Muscle layer of colon (tissue), 2 donors: ENCODE data around the gene ZNF283.

Experiments
- H3K27ac ChIP-seq: one replicate; pipeline ENCODE4 v1.7.0; 2013; ENCODE audit warnings: low read depth, mild to moderate bottlenecking, low read length, moderate library complexity
- H3K27me3 ChIP-seq, 2 donors: one replicate each; pipeline ENCODE4 v1.7.0; 2013; ENCODE audit warnings: low read length in 2 of 2, mild to moderate bottlenecking in 2 of 2; ENCODE audit not compliant: insufficient read depth in 2 of 2, control insufficient read depth in 1 of 2
- H3K36me3 ChIP-seq: one replicate; pipeline ENCODE4 v1.7.0; 2013; ENCODE audit warnings: mild to moderate bottlenecking, low read length; ENCODE audit not compliant: insufficient read depth
- H3K4me1 ChIP-seq: one replicate; pipeline ENCODE4 v1.7.0; 2013; ENCODE audit warnings: mild to moderate bottlenecking, low read length; ENCODE audit not compliant: insufficient read depth
- H3K4me3 ChIP-seq, 2 donors: one replicate each; pipeline ENCODE4 v1.7.0; 2013; ENCODE audit warnings: low read length in 2 of 2, low read depth in 1 of 2, mild to moderate bottlenecking in 1 of 2, moderate library complexity in 1 of 2
- H3K9ac ChIP-seq: one replicate; pipeline ENCODE4 v1.7.0; 2013; ENCODE audit warnings: low read length
- H3K9me3 ChIP-seq: one replicate; pipeline ENCODE4 v1.7.0; 2013; ENCODE audit warnings: mild to moderate bottlenecking, low read length
- donor health status: abdominal sarcoma.
- donor health status: Adenocarcinoma of cecum.

Gene ZNF283

DNA sequence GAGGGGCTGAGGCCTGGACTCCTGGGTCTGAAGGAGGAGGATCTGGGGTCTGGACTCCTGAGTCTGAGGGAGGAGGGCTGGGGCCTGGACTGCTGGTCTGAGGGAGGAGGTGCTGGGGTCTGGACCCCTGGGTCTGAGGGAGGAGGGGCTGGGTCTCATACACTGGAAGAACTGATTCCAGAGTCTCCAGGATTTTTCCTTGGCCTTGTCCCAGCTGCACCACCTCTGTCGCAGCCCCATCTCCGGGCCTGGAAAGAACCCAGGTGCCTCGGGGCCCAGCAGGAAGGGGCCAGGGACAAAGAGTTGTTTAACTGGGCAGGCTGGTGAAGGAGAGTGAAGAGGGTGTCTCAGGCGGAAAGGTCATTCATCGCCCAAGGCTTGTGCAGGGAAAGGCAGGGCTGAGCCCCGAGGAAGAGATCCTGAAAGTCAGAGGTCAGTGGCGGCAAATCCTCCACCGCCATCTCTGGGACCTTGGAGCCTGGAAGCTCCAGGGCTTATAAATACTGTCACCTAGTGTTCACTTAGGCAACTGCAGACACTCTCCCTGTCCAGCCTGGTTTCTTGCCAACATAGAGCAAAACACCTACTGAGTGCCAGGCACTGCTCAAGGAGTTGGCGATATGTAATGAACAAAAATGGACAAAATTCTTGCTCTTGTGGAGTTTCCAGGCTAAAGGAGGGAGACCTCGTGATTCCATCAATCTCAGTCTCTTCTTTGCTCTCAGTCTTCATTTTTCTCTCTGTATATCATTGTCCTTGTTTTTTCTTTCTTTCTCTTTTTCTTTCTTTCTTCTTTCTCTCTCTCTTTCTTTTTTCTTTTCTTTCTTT is 41.9 kb upstream of the ZNF283 start:
- no peak overlapping the region for H3K4me3 ChIP-seq
- no peaks in the 10 kb centered on the region for H3K36me3 ChIP-seq
- no peaks in the 10 kb centered on the region for H3K9me3 ChIP-seq
- no peak overlapping the region for H3K9ac ChIP-seq
- no peaks in the 10 kb centered on the region for H3K27me3 ChIP-seq
- H3K27ac ChIP-seq, result no peak overlapping the region
- no peaks in the 10 kb centered on the region for H3K4me1 ChIP-seq

DNA sequence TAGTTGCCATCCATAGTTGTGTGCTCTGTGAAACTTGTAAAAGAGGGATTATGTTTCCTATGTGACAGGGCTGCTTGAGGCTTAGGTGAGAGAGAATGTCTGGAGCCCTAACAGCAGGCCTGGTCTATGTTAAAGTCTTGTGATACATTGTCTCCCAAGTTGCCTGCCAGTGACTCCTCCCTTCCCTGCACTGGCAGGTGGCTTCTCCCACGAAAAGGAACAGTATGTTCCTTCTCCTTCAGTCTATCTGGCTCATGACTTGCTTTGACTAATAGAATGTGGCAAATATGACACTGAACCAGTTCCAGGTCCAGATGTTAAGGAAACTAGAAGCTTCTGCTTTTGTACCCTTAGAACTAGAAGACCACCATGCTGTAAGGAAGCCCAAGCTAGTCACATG is 40.5 kb upstream of the ZNF283 start:
- Histone ChIP-seq H3K27ac (no peak overlapping the region), H3K4me3 (no peak overlapping the region), H3K27me3 (no peaks in the 10 kb centered on the region), H3K9me3 (no peaks in the 10 kb centered on the region), H3K9ac (no peak overlapping the region), H3K4me1 (no peaks in the 10 kb centered on the region), H3K36me3 (no peaks in the 10 kb centered on the region)

DNA sequence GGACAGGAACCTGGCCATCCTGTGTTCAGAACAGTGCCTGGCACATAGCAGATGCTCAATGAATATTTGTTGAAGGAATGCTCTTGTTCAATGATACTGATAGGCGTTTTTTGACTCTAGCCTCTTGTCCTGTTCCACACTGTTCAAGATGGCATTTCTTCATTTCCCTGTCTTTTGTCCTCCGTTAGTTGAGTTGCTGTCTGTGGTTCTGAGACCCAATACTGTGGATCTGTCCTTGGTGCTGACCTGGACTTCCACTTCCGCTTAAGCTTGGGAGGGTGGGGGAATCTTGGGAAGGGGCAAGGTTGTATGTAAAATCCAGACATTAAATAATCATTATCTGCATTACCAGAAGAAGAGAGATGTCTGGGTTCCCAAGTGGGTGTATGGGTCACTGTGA is 38.1 kb upstream of the ZNF283 start:
- H3K9ac ChIP-seq, result no peak overlapping the region
- no peaks in the 10 kb centered on the region for H3K4me1 ChIP-seq
- H3K9me3 ChIP-seq, result no peaks in the 10 kb centered on the region
- H3K27me3 ChIP-seq, result peaks cover 0 to 5% of the 10 kb centered on the region in 2 donors
- no peak overlapping the region for H3K4me3 ChIP-seq
- no peak overlapping the region for H3K27ac ChIP-seq
- no peaks in the 10 kb centered on the region for H3K36me3 ChIP-seq

DNA sequence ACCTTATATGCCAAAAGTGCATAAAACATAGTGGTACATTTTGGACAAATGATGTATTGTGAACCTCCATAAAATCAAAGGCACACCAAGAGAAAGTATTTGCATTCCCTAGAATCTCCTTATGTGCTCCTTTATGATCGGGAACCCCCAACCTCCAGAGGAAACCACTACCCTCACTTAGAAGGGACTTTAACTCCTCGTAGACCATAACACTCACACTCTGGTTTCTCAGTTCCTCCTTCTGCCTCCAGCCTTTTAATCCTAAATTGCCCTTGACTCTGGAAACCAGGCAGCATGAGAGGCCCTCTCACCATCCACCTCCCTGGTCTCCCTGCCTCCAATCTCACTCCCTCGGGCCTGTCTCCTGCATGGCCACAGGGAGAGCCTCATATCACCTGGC is 36.5 kb upstream of the ZNF283 start:
- no peak overlapping the region for H3K4me3 ChIP-seq
- peaks cover 0 to 5% of the 10 kb centered on the region in 2 donors for H3K27me3 ChIP-seq
- no peaks in the 10 kb centered on the region for H3K36me3 ChIP-seq
- no peaks in the 10 kb centered on the region for H3K9me3 ChIP-seq
- H3K27ac ChIP-seq, result no peak overlapping the region
- H3K9ac ChIP-seq, result no peak overlapping the region
- no peaks in the 10 kb centered on the region for H3K4me1 ChIP-seq

DNA sequence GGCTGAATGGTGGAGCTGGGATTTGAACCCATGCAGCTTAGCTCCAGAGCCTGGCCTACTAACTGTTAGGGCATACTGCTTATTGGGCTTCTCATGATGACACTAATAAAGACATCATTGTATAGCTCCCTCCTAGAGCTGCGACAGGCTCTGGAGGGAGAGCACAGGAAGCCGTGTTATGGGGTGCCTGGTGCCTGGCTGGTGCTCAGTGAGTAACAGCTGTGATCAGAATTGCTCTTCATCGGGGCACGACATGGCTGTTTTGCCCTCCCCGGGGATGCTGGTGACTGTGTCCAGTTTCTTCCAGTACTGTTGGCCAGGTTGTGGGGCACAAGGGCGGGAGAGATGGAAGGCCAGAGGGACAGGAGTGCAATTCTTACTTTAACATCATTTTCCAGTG is 30.0 kb upstream of the ZNF283 start:
- Histone ChIP-seq H3K9me3 (no peaks in the 10 kb centered on the region), H3K4me1 (peaks cover 4% of the 10 kb centered on the region), H3K27me3 (peaks cover 0 to 20% of the 10 kb centered on the region in 2 donors), H3K27ac (no peak overlapping the region), H3K4me3 (no peak overlapping the region), H3K9ac (no peak overlapping the region), H3K36me3 (no peaks in the 10 kb centered on the region)

DNA sequence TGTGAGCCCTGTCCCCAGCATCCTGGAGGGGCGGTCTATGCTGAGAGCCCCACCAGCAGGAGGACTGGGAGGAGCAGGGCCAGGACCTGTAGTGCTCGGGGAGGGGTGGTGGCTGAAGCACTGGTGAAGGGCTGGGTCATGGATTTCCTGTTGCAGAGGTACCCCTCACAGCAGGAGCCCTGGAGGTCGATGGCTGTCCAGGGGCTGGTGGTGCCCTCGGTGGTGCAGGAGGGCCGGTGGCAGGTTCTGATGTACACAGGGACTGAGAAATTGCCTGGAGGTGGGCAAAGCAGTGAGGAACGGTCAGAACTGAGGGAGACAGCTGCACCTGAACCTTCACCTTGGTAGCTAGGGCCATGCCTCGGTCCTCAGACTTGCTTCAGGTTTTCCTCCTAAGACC is 29.6 kb upstream of the ZNF283 start:
- no peaks in the 10 kb centered on the region for H3K36me3 ChIP-seq
- no peaks in the 10 kb centered on the region for H3K9me3 ChIP-seq
- H3K4me3 ChIP-seq, result no peak overlapping the region
- no peak overlapping the region for H3K27ac ChIP-seq
- peaks cover 4% of the 10 kb centered on the region for H3K4me1 ChIP-seq
- no peak overlapping the region for H3K9ac ChIP-seq
- H3K27me3 ChIP-seq, result peaks cover 0 to 20% of the 10 kb centered on the region in 2 donors

DNA sequence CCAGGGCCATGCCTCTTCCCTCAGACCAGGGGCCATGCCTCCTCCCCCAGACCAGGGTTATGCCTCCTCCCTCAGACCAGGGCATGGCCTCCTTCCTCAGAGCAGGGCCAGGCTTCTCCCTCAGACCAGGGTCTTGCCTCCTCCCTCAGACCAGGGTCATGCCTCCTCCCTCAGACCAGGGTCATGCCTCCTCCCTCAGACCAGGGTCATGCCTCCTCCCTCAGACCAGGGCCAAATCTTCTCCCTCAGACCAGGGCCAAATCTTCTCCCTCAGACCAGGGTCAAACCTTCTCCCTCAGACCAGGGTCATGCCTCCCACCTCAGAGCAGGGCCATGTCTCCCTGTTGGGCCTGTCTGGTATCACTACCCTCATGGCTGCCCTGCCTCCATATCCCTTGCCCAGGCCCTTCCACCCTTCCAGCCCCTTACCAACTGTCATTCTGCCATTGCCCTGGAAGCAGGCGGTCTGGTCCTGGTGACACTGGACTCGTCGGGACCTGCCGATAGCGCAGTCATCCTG is 29.0 kb upstream of the ZNF283 start:
- no peak overlapping the region for H3K9ac ChIP-seq

DNA sequence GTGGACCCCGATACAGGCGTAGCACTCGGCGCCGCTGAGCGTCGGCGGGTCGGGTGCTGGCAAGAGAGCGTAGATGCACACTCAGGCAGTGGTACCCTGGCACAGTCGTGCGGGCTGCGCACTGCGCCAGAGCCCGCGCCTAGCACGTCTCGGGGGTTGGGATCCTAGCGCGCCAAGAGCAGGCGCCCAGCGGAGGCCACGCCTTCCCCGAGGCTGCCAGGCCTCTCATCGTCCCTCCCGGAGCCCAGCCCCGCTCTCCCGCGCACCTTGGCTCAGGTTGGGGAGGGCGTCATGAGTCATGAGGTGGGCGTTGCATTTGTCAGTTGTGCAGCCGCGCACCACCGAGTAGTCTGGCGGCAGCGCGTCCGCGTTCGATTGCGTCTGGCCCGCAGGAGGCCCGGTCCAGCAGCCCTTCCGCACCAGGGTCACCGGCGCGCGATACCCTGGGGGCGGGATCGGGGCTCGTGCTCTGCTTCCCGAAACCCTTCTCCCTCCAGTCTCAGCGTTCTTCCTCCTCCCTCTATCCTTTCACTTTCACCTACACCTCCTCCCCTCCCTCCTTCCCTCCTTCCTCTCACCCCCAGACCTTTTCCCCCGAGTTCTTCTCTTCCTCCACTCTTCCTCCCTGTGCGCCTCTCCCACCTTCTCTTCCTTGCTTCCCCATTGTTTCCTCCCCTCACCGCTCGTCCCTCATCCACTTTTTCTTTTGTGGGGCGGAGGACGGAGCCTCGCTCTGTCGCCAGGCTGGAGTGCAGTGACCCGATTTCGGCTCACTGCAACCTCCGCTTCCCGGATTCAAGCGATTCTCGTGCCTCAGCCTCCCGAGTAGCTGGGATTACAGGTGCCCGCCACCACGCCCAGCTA is 28.3 kb upstream of the ZNF283 start:
- no peak overlapping the region for H3K27ac ChIP-seq
- no peaks in the 10 kb centered on the region for H3K36me3 ChIP-seq
- H3K9ac ChIP-seq, result no peak overlapping the region
- peaks cover 0 to 15% of the 10 kb centered on the region in 2 donors for H3K27me3 ChIP-seq
- no peaks in the 10 kb centered on the region for H3K9me3 ChIP-seq
- H3K4me3 ChIP-seq, result peak overlapping the region; percentile 39 to 50
- H3K4me1 ChIP-seq, result peaks cover 4% of the 10 kb centered on the region

More for the DNA sequence above, 29.0 kb upstream of the ZNF283 start:
- Histone ChIP-seq H3K4me3 (peak overlapping the region; percentile 39 to 50), H3K4me1 (peaks cover 4% of the 10 kb centered on the region), H3K9me3 (no peaks in the 10 kb centered on the region), H3K36me3 (no peaks in the 10 kb centered on the region), H3K27me3 (peaks cover 0 to 15% of the 10 kb centered on the region in 2 donors), H3K27ac (no peak overlapping the region)

DNA sequence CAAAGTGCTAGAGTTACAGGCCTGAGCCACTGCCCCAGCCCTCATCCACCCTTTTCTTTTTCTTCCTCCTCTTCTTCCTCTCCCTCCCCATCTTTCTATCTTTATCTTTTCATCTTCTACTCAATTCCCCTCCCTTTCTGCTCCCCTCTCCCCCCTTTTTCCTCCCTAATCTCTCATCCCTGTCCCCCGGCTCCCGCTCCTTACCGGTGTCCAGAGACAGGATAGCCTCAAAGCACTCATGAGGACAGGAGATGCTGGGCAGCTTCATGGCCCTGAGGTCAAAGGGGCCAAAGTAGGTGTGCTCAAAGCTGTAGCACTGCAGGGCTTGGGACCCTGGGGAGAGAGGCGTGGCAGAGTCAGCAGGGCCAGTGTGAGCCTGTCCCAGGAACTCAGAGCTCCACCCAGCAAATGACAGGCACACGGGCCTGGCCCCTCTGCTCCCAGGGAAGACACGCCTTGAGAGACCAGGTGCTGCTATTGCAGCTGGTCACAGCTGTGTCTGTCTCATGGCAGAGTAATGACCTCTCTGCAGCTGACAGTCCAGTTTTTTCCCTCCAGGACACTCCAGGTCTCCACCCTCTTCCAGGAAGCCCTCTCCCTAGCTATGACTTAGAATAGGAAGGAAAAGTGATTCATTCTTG is 27.5 kb upstream of the ZNF283 start:
- no peaks in the 10 kb centered on the region for H3K36me3 ChIP-seq
- no peak overlapping the region for H3K27ac ChIP-seq
- H3K4me1 ChIP-seq, result peaks cover 4% of the 10 kb centered on the region
- H3K9me3 ChIP-seq, result no peaks in the 10 kb centered on the region
- no peak overlapping the region for H3K9ac ChIP-seq
- peaks cover 0 to 15% of the 10 kb centered on the region in 2 donors for H3K27me3 ChIP-seq
- no peak overlapping the region for H3K4me3 ChIP-seq

DNA sequence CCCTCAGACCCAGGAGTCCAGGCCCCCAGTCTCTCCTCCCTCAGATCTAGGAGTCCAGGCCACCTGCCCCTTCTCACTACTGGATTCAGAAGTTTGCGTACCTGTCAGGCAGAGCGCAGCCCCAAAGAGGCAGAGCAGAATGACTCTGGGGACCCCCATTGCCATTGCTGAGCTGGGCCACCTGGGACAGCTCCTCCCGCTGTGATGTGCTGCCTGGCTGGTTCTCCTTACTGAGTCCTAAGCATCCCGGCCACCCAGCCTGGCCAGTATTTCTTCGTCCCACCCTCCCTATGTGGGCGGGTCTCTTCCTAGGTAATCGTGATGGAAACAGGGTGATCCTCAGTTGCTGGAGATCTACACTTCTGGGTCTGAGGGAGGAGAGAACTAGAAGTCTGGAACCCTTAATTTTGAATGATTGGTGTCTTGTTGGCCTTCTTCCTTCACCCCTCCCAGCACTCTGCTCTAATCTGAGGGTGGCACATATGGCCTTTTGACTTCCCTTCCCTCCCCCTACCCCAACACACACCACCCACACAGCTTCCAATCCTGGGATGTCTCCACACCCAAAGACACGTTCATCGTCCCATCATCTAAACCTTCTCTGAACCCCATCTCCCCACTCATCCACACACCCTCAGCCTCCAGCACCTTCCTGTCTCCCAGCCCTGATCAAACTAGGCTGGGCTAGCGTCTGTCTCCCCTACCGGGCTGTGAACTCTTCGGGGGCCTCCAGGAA is 24.7 kb upstream of the ZNF283 start, which contains the start of gene LYPD5:
Gene LYPD5 (minus strand): TSS at position 232 of the 736 bp plus-strand sequence. CDS start 67 bp downstream, at position 165.
- H3K4me1 ChIP-seq, result peaks cover 4% of the 10 kb centered on the region
- no peak within 1 kb of the TSS for H3K27ac ChIP-seq
- H3K9ac ChIP-seq, result no peak within 1 kb of the TSS

More for the DNA sequence above, 24.7 kb upstream of the ZNF283 start, which contains the start of gene LYPD5:
- Histone ChIP-seq H3K27me3 (peaks cover 0 to 12% of the 10 kb centered on the region in 2 donors), H3K4me3 (no peak within 1 kb of the TSS), H3K36me3 (no peaks in the 10 kb centered on the region), H3K9me3 (no peaks in the 10 kb centered on the region)
